T follicular helper cell (primary cell): ENCODE data around the gene C12orf60.
"Not testable (repeated sequence)": the region's sequence is repeated elsewhere in the genome, so short reads cannot be mapped to it uniquely, and the experiment has no call there.

Experiments used
- DNase-seq: peaks from one replicate; pipeline ENCODE4 v3.0.0-alpha.2; 2020; ENCODE audit warnings: low read depth
- total RNA-seq, 2 experiments: gene quantifications; one replicate each; lab custom pipeline; 2026; lab: John Stamatoyannopoulos, UW

The C12orf60 gene
- total RNA-seq: 0.87 to 1.2 reads per million in 2 experiments

DNA sequence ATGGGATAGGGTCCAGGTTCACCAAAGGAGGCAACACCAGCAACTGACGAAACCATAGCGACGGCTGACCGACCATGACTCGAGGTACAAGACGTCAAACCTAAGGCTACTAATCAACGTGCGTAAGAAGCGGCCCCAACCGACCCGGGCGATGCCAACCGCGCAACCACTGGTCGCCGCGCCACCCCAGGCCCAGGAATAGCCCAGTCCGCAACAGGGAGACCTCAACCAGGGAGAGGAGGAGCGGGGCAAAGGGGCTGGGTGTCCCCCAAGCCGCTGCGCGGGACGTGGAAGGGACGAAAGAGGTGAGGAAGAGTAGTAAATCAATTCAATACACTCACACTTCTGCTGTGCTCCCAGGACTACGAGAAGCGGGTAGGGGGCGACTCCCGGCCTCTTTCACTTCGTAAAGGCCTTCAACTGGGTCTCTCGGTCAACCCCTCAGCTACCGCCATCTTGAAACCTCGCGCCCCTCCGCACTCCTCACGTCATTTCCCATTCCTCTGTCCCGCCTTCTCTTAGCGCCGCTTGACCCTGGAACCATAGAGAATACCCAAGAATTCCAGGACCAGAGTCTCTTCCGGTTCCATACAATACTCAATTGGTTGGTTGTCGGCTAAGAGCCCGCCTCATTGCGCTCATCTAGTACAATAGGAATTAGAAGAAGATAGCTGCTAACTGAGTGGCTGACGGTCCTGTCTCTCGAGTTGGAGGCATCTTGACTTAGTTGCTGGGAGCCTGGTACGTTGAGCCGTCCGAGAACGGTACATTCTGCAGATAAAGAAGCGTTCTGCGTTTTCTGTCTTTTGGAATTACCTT, at the start of gene C12orf60, which contains the start of gene WBP11:
TSS of gene C12orf60 (plus strand) at position 660 of the 819 bp plus-strand sequence. CDS start 19,266 bp downstream, outside the sequence.
TSS of gene WBP11 (minus strand) at position 468 of the 819 bp plus-strand sequence. CDS start 2,095 bp downstream, outside the sequence.
- peak; percentile 85 for DNase-seq

GRCh38 chr12:14756334-14757143, 46.9 kb upstream of the C12orf60 start:
- DNase-seq: no peak

DNA sequence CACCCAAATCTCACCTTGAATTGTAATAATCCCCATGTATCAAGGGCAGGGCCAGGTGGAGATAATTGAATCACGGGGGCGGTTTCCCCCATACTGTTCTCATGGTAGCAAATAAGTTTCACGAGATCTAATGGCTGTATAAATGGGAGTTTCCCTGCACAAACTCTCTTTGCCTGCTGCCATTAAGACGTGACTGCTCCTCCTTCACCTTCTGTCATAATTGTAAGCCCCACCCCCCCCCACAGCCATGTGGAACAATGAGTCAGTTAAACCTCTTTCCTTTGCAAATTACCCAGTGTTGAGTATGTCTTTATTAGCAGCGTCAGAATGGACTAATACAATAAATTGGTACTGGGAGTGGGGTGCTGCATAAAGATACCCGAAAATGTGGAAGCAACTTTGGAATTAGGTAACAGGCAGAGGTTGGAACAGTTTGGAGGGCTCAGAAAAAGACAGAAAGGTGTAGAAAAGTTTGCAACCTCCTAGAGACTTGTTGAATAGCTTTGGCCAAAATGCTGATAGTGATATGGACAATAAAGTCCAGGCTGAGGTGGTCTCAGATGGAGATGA, 43.7 kb upstream of the C12orf60 start:
- DNase-seq: not testable (repeated sequence)

DNA sequence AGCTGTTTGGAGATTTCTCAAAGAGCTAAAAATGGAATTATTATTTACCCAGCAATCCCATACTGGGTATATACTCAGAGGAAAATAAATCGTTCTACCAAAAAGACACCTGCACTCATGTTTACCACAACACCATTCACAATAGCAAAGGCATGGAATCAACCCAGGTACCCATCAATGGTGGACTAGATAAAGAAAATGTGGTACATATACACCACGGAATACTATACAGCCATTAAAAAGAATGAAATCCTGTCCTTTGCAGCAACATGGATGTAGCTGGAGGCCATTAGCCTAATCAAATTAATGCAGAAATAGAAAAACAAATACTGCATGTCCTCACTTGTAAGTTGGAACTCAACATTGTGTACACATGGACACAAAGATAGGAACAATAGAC, 38.1 kb upstream of the C12orf60 start:
- DNase-seq: no peak

DNA sequence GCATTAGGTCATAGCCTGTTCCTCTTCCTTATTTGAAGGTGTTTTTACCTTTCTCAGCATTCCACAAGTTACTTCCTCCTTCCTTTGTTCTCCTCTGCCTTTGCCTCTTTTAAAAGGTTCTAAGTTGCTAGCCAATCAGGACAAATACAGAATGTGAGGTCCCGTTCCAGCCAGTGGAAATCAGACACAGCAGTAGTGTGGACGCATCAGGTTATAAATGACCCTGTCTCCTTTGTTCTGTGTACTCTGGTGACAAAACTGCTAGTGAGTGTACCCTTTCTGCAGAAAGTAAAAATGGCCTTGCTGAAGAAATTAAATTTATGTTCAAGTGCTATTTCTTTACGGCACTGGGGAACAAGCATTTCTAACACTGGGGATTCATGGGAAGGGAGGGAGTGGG, 37.5 kb upstream of the C12orf60 start:
- not testable (repeated sequence) for DNase-seq

GRCh38 chr12:14766649-14767215, 36.7 kb upstream of the C12orf60 start:
- no peak for DNase-seq

DNA sequence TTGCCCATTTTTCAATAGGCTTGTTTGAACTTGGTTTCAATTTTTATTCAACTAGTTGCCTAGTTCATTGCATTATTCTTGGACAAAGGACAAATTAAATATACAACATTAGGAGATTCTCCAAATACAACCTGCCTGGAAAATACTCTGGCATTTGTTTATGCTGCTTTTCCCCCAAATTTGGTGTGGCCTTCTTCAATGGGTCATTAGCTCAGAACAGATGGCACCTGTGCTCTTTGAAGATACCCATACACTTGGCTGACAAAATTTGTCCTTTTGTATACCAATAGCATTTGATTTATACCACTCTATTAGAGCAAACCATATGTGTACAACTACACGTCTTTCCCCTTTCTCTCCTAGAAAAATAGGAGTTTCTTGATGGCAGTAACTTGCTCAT, 35.9 kb upstream of the C12orf60 start:
- no peak for DNase-seq

- peak; percentile 10 for DNase-seq
These were observed 34.6 kb upstream of the C12orf60 start for GRCh38 chr12:14768823-14769405.

GRCh38 chr12:14769466-14769968, 34.0 kb upstream of the C12orf60 start:
- DNase-seq: no peak

- peak; percentile 80 for DNase-seq
These were observed 33.4 kb upstream of the C12orf60 start for GRCh38 chr12:14769969-14770495.

GRCh38 chr12:14770496-14771461, 32.7 kb upstream of the C12orf60 start:
- DNase-seq: peak; percentile 91

GRCh38 chr12:14771651-14772137, 31.8 kb upstream of the C12orf60 start:
- peak; percentile 25 for DNase-seq

DNA sequence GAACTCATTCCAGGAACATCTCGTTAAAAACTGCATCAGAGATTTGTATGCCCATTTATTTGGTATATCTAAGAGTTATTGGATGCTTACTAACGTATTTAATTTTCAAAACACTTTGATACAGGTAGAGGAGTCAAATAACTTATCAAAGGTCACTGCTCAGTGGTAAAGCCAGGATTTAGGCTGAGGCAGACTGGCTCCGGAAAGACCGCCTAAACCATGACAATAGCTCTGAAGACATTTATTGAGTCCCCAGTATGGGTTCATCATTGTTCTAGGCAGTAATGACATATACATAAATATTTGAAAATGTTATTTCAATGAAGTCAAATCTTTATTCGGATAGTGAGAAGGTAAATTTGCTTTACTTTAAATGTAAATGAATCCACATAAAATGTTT, 30.5 kb upstream of the C12orf60 start:
- DNase-seq: no peak

DNA sequence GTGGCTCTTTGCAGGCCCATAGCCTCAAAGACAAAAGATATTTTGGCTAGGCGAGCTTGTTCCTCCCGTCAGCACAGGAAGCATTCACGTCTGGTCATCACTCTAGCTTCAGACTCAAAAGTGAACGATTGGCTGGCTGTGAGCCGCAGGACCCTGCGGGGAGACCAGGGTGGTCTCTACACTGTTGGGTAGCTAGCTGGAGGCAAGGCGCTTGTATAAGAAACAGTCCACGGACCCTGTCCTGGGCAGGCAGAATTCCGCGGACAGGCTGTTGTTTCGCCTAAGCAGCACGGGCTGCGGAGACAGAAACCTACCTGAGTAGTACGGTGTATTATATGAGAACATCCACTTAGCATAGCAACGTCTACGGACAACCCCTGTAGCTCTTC, 29.8 kb upstream of the C12orf60 start:
- no peak for DNase-seq

DNA sequence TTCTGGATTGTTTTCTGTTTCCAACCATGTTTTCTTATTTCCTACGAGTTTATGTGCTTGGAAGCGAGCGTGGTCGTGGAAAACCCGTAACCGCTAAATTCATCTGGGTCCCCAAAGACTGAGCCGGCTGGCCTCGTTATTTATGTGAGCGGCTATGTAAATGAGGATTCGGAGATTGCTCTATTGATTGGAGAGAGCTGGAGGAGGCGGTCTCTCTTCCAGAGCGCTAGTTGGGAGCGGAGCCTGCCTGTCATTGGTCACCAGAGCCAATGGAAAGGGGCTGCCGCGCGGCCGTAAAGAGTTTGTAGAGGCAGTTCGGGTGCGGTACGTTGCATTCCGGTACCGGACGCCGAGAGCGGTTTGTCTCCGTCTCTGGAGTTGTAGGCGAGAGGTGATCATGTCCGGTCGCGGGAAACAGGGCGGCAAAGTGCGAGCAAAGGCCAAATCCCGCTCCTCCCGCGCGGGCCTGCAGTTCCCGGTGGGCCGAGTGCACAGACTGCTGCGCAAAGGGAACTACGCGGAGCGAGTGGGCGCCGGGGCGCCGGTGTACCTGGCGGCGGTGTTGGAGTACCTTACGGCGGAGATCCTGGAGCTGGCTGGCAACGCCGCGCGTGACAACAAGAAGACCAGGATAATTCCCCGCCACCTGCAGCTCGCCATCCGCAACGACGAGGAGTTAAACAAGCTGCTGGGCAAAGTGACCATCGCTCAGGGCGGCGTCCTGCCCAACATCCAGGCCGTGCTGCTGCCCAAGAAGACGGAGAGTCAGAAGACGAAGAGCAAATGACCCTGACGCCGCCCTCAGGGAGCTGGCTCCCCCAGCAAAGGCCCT, 29.2 kb upstream of the C12orf60 start:
- peak; percentile 85 for DNase-seq

DNA sequence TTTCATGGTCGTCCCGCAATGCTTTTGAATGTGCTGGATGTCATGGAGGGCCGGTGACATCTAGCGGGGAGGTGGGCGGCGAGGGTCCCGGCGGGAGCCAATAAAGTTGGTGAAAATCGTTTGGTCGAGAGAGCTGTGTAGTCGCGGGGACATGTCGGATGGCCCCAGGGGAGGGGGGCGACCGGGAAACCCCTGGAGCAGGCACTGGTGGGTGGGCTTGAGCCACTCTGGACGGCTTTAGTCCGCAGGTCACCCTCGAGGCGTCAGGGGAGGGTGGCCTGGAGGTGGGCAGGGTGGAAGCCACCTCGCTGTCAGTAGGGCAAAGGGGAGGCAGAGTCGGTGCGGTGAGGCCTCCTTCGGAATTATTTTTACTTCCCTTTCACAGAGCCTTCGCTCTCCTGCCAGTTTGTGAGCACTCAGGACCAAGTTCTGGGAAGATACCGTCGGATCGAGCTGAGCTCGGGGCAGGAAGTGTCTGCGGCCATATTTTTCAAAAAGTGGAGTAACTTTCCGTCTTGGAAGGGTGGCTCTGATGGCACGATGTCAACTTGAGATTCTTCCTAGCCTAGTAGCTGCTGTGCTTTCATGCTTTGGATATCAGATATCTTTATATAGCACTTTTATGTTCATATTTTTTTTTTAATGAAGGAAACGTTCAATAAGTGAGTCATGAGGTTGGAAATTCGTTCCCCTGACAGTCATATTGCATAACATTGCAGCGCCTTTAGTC, 28.4 kb upstream of the C12orf60 start:
- peak; percentile 6 for DNase-seq

- DNase-seq: no peak
These were observed 27.9 kb upstream of the C12orf60 start for GRCh38 chr12:14775636-14775980.

DNA sequence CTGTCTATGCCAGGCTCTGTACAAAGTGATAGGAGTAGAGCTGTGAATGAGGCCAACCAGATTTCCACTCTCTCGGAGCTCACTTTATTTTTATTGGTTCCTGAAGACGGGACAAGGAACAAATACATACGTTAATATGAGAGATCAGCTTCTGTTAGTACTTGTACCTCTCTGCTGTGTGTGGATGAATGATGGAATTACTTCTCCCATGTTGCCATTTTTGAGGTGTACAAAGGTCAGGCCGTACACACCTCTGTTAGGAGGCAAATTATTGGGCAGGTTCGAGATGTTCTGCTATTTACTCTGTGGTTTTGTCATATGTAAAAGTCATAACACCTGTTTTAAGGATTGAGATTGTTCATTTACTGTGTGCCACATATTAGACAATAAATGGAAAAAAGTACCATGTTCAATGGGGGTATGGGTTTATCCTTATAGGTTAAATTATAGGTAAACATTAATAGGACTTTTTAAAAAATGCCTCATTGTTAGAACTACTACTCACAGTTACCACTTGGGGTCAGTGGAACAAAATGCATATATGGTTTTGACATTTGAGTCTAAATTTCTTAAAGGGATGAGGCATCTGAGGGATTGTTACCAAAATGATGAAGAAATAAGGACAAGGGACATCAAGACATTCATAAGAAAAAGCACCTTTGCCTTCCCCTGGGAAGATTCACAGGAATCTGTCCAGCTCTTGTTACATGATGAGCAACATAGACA, 27.1 kb upstream of the C12orf60 start:
- no peak for DNase-seq
